ENCODE measurements around the gene GIN1.

DNA sequence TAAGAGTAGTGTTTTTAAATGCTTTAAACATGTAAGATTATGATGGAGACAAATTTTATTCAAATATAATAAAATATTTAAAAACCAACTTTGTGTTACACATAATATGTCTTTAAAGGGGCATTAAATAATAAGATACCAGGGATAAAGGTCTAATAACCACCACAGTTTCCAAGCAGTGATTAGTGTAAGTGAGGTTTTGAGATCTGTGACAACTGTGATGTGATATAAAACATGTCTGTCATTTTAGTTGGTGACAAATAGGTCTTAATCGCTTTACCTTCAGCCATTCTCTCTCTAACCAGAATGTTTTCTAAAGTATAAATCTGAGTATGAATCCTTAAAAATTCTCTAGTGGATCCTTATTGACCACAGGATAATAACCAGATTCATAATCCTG, 28.3 kb upstream of the GIN1 start:
- no peak for TF ChIP-seq CTCF (conservative IDR thresholded peaks at IDR 0.05; ENCODE audit: low read depth in 2 of 2)
- TF ChIP-seq POLR2AphosphoS5 (IDR thresholded peaks at IDR 0.05; ENCODE audit: low read depth) = no peak
- no peak for TF ChIP-seq EZH2phosphoT487 (IDR thresholded peaks at IDR 0.05; ENCODE audit: unreplicated experiment)
- TF ChIP-seq, protein P1, sequence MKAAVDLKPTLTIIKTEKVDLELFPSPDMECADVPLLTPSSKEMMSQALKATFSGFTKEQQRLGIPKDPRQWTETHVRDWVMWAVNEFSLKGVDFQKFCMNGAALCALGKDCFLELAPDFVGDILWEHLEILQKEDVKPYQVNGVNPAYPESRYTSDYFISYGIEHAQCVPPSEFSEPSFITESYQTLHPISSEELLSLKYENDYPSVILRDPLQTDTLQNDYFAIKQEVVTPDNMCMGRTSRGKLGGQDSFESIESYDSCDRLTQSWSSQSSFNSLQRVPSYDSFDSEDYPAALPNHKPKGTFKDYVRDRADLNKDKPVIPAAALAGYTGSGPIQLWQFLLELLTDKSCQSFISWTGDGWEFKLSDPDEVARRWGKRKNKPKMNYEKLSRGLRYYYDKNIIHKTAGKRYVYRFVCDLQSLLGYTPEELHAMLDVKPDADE (IDR thresholded peaks at IDR 0.05) = no peak
- no peak for TF ChIP-seq EZH2 (IDR thresholded peaks at IDR 0.05; ENCODE audit: low read depth, unreplicated experiment)
- no peak for TF ChIP-seq ZNF331 (CRISPR knock-in tag; IDR thresholded peaks at IDR 0.05; ENCODE audit: low read depth)
- no peak for TF ChIP-seq JUNB (IDR thresholded peaks at IDR 0.05; ENCODE audit: unreplicated experiment)
- TF ChIP-seq NANOG (IDR thresholded peaks at IDR 0.05; ENCODE audit: borderline replicate concordance) = no peak
- no peak for TF ChIP-seq REST (IDR thresholded peaks at IDR 0.05; ENCODE audit: unreplicated experiment)
